ENCODE measurements around the gene KHNYN. TPM values are rescaled to one million over a fixed set of nuclear protein-coding genes. Genes with fewer than 3 reads are reported as not detected.

KHNYN gene
- total RNA-seq, 1 experiment from 2014 or later = 33.2 TPM

DNA sequence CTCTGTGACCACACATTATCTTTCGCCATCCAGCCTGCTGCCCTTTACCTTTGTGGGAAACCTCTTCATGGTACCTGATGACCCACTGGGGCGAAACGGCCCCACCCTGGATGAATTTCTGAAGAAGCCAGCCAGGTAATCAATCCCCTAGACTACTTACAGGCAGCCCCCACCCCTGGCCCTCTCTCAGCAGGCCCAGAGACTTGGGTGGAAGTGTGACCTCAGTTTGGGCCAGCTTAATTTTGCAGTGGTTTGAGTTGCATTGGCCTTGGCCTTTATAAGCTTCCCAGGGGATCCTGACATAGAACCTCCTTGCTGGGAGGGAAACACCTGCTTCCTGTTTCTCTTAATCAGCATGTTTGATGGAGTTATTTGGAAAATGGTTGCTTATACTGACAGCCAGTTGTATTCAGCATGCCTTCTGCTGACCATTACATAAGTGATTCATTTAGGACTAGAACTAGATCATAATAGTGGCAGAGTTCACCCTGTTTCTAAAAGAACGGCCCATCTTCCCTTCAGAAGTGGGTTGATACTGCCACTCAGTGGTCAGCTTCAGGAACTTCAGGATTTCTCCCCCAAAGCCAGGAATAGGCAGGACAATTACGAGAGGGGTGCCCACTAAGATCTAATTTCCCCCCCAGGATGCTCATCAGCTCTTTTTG, 6.7 kb downstream of the KHNYN start:
- Mint-ChIP-seq H3K27me3 (ENCODE audit: low read depth) (no peaks in the 10 kb centered on the region), H3K4me3 (no peak overlapping the region), H3K4me1 (peaks cover 9% of the 10 kb centered on the region), H3K27ac (no peak overlapping the region), H3K9me3 (no peaks in the 10 kb centered on the region), H3K36me3 (peaks cover 38% of the 10 kb centered on the region)
- ChIA-PET CTCF (interaction anchor here (0.8 to 4.2 kb wide), 37 partner anchors 9 to 194 kb away, joined by 3 to 83 read pairs (median 6); partner anchors contain the start of genes ADCY4, CIDEB, DHRS1 and LTB4R2), POLR2A (interaction anchor here (1.0 to 2.1 kb wide), 3 partner anchors 30 to 105 kb away, joined by 3 to 7 read pairs (median 7); no protein-coding TSS in a partner anchor)
- DNase-seq (ENCODE audit: low spot score) (no peak), ATAC-seq (peak; percentile 53)
- TF ChIP-seq, protein P1, sequence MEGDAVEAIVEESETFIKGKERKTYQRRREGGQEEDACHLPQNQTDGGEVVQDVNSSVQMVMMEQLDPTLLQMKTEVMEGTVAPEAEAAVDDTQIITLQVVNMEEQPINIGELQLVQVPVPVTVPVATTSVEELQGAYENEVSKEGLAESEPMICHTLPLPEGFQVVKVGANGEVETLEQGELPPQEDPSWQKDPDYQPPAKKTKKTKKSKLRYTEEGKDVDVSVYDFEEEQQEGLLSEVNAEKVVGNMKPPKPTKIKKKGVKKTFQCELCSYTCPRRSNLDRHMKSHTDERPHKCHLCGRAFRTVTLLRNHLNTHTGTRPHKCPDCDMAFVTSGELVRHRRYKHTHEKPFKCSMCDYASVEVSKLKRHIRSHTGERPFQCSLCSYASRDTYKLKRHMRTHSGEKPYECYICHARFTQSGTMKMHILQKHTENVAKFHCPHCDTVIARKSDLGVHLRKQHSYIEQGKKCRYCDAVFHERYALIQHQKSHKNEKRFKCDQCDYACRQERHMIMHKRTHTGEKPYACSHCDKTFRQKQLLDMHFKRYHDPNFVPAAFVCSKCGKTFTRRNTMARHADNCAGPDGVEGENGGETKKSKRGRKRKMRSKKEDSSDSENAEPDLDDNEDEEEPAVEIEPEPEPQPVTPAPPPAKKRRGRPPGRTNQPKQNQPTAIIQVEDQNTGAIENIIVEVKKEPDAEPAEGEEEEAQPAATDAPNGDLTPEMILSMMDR (IDR thresholded peaks at IDR 0.05) = peak; percentile 54
- TF ChIP-seq ZNF396 (CRISPR knock-in tag; IDR thresholded peaks at IDR 0.05; ENCODE audit: borderline replicate concordance) = no peak
- TF ChIP-seq GABPB1 (CRISPR knock-in tag; IDR thresholded peaks at IDR 0.05) = 0 out of 2 replicates have a peak, but pooled peaks have one; percentile 13

DNA sequence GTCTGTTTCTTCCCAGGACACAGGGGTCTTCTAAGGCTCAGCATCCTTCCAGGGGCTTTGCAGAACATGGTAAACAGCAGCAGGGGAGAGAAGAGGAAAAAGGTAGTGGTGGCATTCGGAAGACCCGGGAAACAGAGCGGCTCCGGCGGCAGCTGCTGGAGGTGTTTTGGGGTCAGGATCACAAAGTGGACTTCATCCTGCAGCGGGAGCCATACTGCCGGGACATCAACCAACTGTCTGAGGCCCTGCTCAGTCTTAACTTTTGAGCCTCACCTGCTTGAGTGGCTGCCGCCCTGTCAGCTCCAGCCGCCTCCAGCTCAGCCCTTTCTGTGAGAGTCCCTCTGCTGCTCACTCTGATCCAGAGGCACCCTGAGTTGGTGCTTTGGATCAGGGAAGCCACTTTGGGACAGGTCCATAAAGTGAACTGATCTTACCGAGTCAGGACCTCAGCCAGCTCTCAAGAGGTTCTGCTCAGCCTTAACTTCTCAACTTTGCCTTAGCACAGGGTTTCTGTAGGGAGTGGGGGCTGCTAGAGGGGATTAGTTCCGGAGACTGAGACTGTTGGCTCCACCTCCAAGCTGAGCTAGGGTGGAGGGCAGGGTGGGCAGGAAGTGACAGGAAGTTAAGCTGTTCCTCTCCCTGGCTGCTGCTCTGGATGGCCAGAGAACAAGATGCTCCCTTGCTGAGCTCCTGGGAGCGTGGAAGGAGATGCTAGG, 7.4 kb downstream of the KHNYN start:
- H3K4me3 Mint-ChIP-seq = no peak overlapping the region
- no peaks in the 10 kb centered on the region for H3K9me3 Mint-ChIP-seq
- peaks cover 35% of the 10 kb centered on the region for H3K36me3 Mint-ChIP-seq
- no peaks in the 10 kb centered on the region for H3K27me3 Mint-ChIP-seq (ENCODE audit: low read depth)
- peaks cover 10% of the 10 kb centered on the region for H3K4me1 Mint-ChIP-seq
- ATAC-seq = no peak
- no peak for DNase-seq (ENCODE audit: low spot score)
- no peak overlapping the region for H3K27ac Mint-ChIP-seq
- POLR2A ChIA-PET = interaction anchor here (1.1 to 2.1 kb wide), 3 partner anchors 38 to 105 kb away, joined by 3 to 7 read pairs (median 7); partner anchors contain the start of gene NYNRIN
- TF ChIP-seq, protein P1 (IDR thresholded peaks at IDR 0.05) = 0 out of 2 replicates have a peak, but pooled peaks have one; percentile 9
- TF ChIP-seq, protein P2, sequence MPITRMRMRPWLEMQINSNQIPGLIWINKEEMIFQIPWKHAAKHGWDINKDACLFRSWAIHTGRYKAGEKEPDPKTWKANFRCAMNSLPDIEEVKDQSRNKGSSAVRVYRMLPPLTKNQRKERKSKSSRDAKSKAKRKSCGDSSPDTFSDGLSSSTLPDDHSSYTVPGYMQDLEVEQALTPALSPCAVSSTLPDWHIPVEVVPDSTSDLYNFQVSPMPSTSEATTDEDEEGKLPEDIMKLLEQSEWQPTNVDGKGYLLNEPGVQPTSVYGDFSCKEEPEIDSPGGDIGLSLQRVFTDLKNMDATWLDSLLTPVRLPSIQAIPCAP (CRISPR knock-in tag; IDR thresholded peaks at IDR 0.05) = no peak
- CTCF ChIA-PET = interaction anchor here (0.8 to 4.2 kb wide), 35 partner anchors 10 to 195 kb away, joined by 3 to 83 read pairs (median 6); partner anchors contain the start of genes ADCY4, CIDEB, DHRS1 and LTB4R2

DNA sequence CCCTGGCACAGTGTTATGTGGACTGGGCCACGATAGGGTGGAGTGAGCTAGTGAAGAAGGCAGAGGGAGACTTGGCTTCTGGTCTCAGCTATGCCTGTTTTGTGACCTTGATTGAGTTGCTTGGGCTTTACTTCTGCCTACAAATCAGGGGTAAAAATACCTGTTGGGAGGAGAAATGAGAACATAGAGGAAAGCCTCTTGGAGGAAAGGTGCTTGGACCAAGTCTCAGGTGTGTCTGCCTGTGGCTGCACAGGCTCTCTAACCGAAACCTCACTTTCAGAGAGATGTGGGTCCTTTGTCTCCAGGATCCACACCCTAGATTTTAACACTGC, 7.9 kb downstream of the KHNYN start:
- DNase-seq (ENCODE audit: low spot score) (no peak), ATAC-seq (no peak)
- peaks cover 10% of the 10 kb centered on the region for H3K4me1 Mint-ChIP-seq
- H3K4me3 Mint-ChIP-seq = no peak overlapping the region
- no peaks in the 10 kb centered on the region for H3K27me3 Mint-ChIP-seq (ENCODE audit: low read depth)
- ChIA-PET CTCF (interaction anchor here (1.4 to 4.2 kb wide), 14 partner anchors 13 to 138 kb away, joined by 4 to 83 read pairs (median 9); partner anchors contain the start of genes ADCY4, DHRS1, LTB4R2 and NOP9), POLR2A (interaction anchor here (1.1 to 2.1 kb wide), 3 partner anchors 39 to 106 kb away, joined by 3 to 7 read pairs (median 7); partner anchors contain the start of gene NYNRIN)
- no peak overlapping the region for H3K27ac Mint-ChIP-seq
- no peaks in the 10 kb centered on the region for H3K9me3 Mint-ChIP-seq
- peaks cover 35% of the 10 kb centered on the region for H3K36me3 Mint-ChIP-seq
- TF ChIP-seq TP53 (CRISPR knock-in tag; IDR thresholded peaks at IDR 0.05) (no peak), CREM (CRISPR knock-in tag; IDR thresholded peaks at IDR 0.05) (no peak), EMX1 (CRISPR knock-in tag; IDR thresholded peaks at IDR 0.05) (no peak), CREB1 (CRISPR knock-in tag; IDR thresholded peaks at IDR 0.05) (no peak), CBFB (CRISPR knock-in tag; IDR thresholded peaks at IDR 0.05; ENCODE audit: low read depth) (no peak), ZNF219 (CRISPR knock-in tag; IDR thresholded peaks at IDR 0.05; ENCODE audit: borderline replicate concordance) (no peak), RELA (CRISPR knock-in tag; IDR thresholded peaks at IDR 0.05; ENCODE audit: borderline replicate concordance) (no peak)
- TF ChIP-seq, protein P3, sequence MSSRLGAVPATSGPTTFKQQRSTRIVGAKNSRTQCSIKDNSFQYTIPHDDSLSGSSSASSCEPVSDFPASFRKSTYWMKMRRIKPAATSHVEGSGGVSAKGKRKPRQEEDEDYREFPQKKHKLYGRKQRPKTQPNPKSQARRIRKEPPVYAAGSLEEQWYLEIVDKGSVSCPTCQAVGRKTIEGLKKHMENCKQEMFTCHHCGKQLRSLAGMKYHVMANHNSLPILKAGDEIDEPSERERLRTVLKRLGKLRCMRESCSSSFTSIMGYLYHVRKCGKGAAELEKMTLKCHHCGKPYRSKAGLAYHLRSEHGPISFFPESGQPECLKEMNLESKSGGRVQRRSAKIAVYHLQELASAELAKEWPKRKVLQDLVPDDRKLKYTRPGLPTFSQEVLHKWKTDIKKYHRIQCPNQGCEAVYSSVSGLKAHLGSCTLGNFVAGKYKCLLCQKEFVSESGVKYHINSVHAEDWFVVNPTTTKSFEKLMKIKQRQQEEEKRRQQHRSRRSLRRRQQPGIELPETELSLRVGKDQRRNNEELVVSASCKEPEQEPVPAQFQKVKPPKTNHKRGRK (CRISPR knock-in tag; IDR thresholded peaks at IDR 0.05; ENCODE audit: borderline replicate concordance) = no peak
- TF ChIP-seq, protein P4, sequence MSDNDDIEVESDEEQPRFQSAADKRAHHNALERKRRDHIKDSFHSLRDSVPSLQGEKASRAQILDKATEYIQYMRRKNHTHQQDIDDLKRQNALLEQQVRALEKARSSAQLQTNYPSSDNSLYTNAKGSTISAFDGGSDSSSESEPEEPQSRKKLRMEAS (CRISPR knock-in tag; IDR thresholded peaks at IDR 0.05) = no peak
- TF ChIP-seq, protein P5, sequence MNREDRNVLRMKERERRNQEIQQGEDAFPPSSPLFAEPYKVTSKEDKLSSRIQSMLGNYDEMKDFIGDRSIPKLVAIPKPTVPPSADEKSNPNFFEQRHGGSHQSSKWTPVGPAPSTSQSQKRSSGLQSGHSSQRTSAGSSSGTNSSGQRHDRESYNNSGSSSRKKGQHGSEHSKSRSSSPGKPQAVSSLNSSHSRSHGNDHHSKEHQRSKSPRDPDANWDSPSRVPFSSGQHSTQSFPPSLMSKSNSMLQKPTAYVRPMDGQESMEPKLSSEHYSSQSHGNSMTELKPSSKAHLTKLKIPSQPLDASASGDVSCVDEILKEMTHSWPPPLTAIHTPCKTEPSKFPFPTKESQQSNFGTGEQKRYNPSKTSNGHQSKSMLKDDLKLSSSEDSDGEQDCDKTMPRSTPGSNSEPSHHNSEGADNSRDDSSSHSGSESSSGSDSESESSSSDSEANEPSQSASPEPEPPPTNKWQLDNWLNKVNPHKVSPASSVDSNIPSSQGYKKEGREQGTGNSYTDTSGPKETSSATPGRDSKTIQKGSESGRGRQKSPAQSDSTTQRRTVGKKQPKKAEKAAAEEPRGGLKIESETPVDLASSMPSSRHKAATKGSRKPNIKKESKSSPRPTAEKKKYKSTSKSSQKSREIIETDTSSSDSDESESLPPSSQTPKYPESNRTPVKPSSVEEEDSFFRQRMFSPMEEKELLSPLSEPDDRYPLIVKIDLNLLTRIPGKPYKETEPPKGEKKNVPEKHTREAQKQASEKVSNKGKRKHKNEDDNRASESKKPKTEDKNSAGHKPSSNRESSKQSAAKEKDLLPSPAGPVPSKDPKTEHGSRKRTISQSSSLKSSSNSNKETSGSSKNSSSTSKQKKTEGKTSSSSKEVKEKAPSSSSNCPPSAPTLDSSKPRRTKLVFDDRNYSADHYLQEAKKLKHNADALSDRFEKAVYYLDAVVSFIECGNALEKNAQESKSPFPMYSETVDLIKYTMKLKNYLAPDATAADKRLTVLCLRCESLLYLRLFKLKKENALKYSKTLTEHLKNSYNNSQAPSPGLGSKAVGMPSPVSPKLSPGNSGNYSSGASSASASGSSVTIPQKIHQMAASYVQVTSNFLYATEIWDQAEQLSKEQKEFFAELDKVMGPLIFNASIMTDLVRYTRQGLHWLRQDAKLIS (CRISPR knock-in tag; IDR thresholded peaks at IDR 0.05; ENCODE audit: borderline replicate concordance) = no peak
- TF ChIP-seq, protein P6, sequence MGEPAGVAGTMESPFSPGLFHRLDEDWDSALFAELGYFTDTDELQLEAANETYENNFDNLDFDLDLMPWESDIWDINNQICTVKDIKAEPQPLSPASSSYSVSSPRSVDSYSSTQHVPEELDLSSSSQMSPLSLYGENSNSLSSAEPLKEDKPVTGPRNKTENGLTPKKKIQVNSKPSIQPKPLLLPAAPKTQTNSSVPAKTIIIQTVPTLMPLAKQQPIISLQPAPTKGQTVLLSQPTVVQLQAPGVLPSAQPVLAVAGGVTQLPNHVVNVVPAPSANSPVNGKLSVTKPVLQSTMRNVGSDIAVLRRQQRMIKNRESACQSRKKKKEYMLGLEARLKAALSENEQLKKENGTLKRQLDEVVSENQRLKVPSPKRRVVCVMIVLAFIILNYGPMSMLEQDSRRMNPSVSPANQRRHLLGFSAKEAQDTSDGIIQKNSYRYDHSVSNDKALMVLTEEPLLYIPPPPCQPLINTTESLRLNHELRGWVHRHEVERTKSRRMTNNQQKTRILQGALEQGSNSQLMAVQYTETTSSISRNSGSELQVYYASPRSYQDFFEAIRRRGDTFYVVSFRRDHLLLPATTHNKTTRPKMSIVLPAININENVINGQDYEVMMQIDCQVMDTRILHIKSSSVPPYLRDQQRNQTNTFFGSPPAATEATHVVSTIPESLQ (CRISPR knock-in tag; IDR thresholded peaks at IDR 0.05) = no peak

All from WTC11 (cell line).